Measurements from ENCODE around the gene ZNF254. TPM values are rescaled to one million over a fixed set of nuclear protein-coding genes. Genes with fewer than 3 reads are reported as not detected.

Gene ZNF254
- total RNA-seq, 1 donor from 2014 or later = 32.3 TPM

GRCh38 chr19:24049537-24049936 lies 37.5 kb upstream of the ZNF254 start:
- Mint-ChIP-seq H3K4me1 (ENCODE audit: unreplicated experiment) (no peaks in the 10 kb centered on the region), H3K27me3 (ENCODE audit: unreplicated experiment) (no peaks in the 10 kb centered on the region), H3K36me3 (ENCODE audit: low read depth, unreplicated experiment) (peaks cover 56% of the 10 kb centered on the region), H3K4me3 (ENCODE audit: unreplicated experiment) (peak overlapping the region; percentile 28), H3K27ac (ENCODE audit: unreplicated experiment) (no peak overlapping the region), H3K9me3 (ENCODE audit: unreplicated experiment) (no peaks in the 10 kb centered on the region)
- no peak for TF ChIP-seq CTCF (IDR thresholded peaks at IDR 0.05; ENCODE audit: unreplicated experiment)
- no peak for DNase-seq (ENCODE audit: low spot score)

- DNase-seq (ENCODE audit: low spot score) = no peak
- no peaks in the 10 kb centered on the region for H3K27me3 Mint-ChIP-seq (ENCODE audit: unreplicated experiment)
- no peaks in the 10 kb centered on the region for H3K9me3 Mint-ChIP-seq (ENCODE audit: unreplicated experiment)
- TF ChIP-seq CTCF (IDR thresholded peaks at IDR 0.05; ENCODE audit: unreplicated experiment) = no peak
- H3K4me1 Mint-ChIP-seq (ENCODE audit: unreplicated experiment) = no peaks in the 10 kb centered on the region
- H3K4me3 Mint-ChIP-seq (ENCODE audit: unreplicated experiment) = peak overlapping the region; percentile 17
- no peak overlapping the region for H3K27ac Mint-ChIP-seq (ENCODE audit: unreplicated experiment)
- peaks cover 65% of the 10 kb centered on the region for H3K36me3 Mint-ChIP-seq (ENCODE audit: low read depth, unreplicated experiment)
Observed at GRCh38 chr19:24051516-24051915, 35.5 kb upstream of the ZNF254 start.

GRCh38 chr19:24052811-24053210 lies 34.2 kb upstream of the ZNF254 start:
- Mint-ChIP-seq H3K27ac (ENCODE audit: unreplicated experiment) (no peak overlapping the region), H3K27me3 (ENCODE audit: unreplicated experiment) (no peaks in the 10 kb centered on the region), H3K9me3 (ENCODE audit: unreplicated experiment) (no peaks in the 10 kb centered on the region), H3K36me3 (ENCODE audit: low read depth, unreplicated experiment) (peaks cover 57% of the 10 kb centered on the region), H3K4me1 (ENCODE audit: unreplicated experiment) (no peaks in the 10 kb centered on the region), H3K4me3 (ENCODE audit: unreplicated experiment) (no peak overlapping the region)
- no peak for DNase-seq (ENCODE audit: low spot score)
- no peak for TF ChIP-seq CTCF (IDR thresholded peaks at IDR 0.05; ENCODE audit: unreplicated experiment)

DNA sequence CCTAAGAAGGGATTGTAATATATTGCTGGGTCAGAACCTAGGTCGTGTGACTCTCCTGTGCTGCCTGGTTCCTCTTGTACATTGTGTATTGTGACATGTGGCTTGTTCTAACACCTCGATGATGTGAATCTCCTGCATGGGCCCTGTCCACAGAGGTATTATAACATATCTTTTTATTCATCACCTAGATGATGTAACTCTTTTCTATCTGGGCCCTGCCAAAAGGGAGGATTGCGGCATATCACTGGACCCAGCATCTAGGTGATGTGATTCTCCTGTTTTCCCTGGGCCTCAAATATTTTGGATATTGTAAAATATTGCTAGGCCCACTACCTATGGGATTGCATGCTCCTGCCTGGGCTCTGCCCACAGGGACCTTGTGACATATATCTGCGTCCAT lies 33.4 kb upstream of the ZNF254 start:
- Mint-ChIP-seq H3K36me3 (ENCODE audit: low read depth, unreplicated experiment) (peaks cover 56% of the 10 kb centered on the region), H3K27me3 (ENCODE audit: unreplicated experiment) (no peaks in the 10 kb centered on the region), H3K4me3 (ENCODE audit: unreplicated experiment) (no peak overlapping the region), H3K9me3 (ENCODE audit: unreplicated experiment) (no peaks in the 10 kb centered on the region), H3K27ac (ENCODE audit: unreplicated experiment) (no peak overlapping the region), H3K4me1 (ENCODE audit: unreplicated experiment) (no peaks in the 10 kb centered on the region)
- DNase-seq (ENCODE audit: low spot score) = no peak
- no peak for TF ChIP-seq CTCF (IDR thresholded peaks at IDR 0.05; ENCODE audit: unreplicated experiment)

GRCh38 chr19:24054044-24054935 lies 32.7 kb upstream of the ZNF254 start:
- Mint-ChIP-seq H3K4me1 (ENCODE audit: unreplicated experiment) (no peaks in the 10 kb centered on the region), H3K27me3 (ENCODE audit: unreplicated experiment) (no peaks in the 10 kb centered on the region), H3K9me3 (ENCODE audit: unreplicated experiment) (no peaks in the 10 kb centered on the region), H3K27ac (ENCODE audit: unreplicated experiment) (no peak overlapping the region), H3K36me3 (ENCODE audit: low read depth, unreplicated experiment) (peaks cover 56% of the 10 kb centered on the region), H3K4me3 (ENCODE audit: unreplicated experiment) (no peak overlapping the region)
- no peak for TF ChIP-seq CTCF (IDR thresholded peaks at IDR 0.05; ENCODE audit: unreplicated experiment)
- no peak for DNase-seq (ENCODE audit: low spot score)
